ENCODE measurements around the gene GBF1.

GRCh38 chr10:102219370-102219769 is 26.0 kb upstream of the GBF1 start:
- TF ChIP-seq REST (IDR thresholded peaks at IDR 0.05; ENCODE audit: borderline replicate concordance) (no peak), CTCF (IDR thresholded peaks at IDR 0.05; ENCODE audit: poor library complexity, severe bottlenecking) (no peak), TAF1 (IDR thresholded peaks at IDR 0.05; ENCODE audit: low read depth) (no peak)

Measured in neural cell (in vitro differentiated cells).